ENCODE data around the gene KNG1.
"Not testable (repeated sequence)": the region's sequence is repeated elsewhere in the genome, so short reads cannot be mapped to it uniquely, and the experiment has no call there.

Gene KNG1

GRCh38 chr3:186705882-186706780 is 11.0 kb upstream of the KNG1 start:
- Histone ChIP-seq H3K4me1 (ENCODE audit: control insufficient read depth, insufficient read depth, low read length) (no peaks in the 10 kb centered on the region), H3K36me3 (ENCODE audit: control insufficient read depth, insufficient read depth, low read length) (no peaks in the 10 kb centered on the region), H3K9me3 (ENCODE audit: control insufficient read depth, low read length) (no peaks in the 10 kb centered on the region), H3K4me3 (ENCODE audit: insufficient read depth, low read depth, low read length) (no peak overlapping the region), H3K27ac (ENCODE audit: insufficient read depth, low read depth, low read length, poor library complexity, severe bottlenecking) (no peak overlapping the region), H3K27me3 (ENCODE audit: control insufficient read depth, insufficient read depth, low read length, poor library complexity, severe bottlenecking) (no peaks in the 10 kb centered on the region)
- WGBS, 2 experiments: 93 to 94% methylated on average over 6 of the region's 6 CpGs

- no peak overlapping the region for H3K27ac ChIP-seq (ENCODE audit: insufficient read depth, low read depth, low read length, poor library complexity, severe bottlenecking)
- H3K27me3 ChIP-seq (ENCODE audit: control insufficient read depth, insufficient read depth, low read length, poor library complexity, severe bottlenecking): no peaks in the 10 kb centered on the region
- no peak overlapping the region for H3K4me3 ChIP-seq (ENCODE audit: insufficient read depth, low read depth, low read length)
- 89 to 92% methylated on average over 6 of the region's 6 CpGs for WGBS, 2 experiments
- H3K4me1 ChIP-seq (ENCODE audit: control insufficient read depth, insufficient read depth, low read length): no peaks in the 10 kb centered on the region
- no peaks in the 10 kb centered on the region for H3K9me3 ChIP-seq (ENCODE audit: control insufficient read depth, low read length)
- no peaks in the 10 kb centered on the region for H3K36me3 ChIP-seq (ENCODE audit: control insufficient read depth, insufficient read depth, low read length)
Measured at GRCh38 chr3:186708983-186709679, 8.0 kb upstream of the KNG1 start.

- not testable (repeated sequence) for H3K27ac ChIP-seq (ENCODE audit: insufficient read depth, low read depth, low read length, poor library complexity, severe bottlenecking); H3K4me1 ChIP-seq (ENCODE audit: control insufficient read depth, insufficient read depth, low read length); H3K9me3 ChIP-seq (ENCODE audit: control insufficient read depth, low read length); H3K36me3 ChIP-seq (ENCODE audit: control insufficient read depth, insufficient read depth, low read length); H3K4me3 ChIP-seq (ENCODE audit: insufficient read depth, low read depth, low read length); H3K27me3 ChIP-seq (ENCODE audit: control insufficient read depth, insufficient read depth, low read length, poor library complexity, severe bottlenecking)
- WGBS, 2 experiments: 60 to 63% methylated on average over 4 of the region's 4 CpGs
Measured at GRCh38 chr3:186710694-186711093, 6.5 kb upstream of the KNG1 start.

GRCh38 chr3:186713499-186713898 is 3.7 kb upstream of the KNG1 start:
- H3K9me3 ChIP-seq (ENCODE audit: control insufficient read depth, low read length): no peaks in the 10 kb centered on the region
- H3K27ac ChIP-seq (ENCODE audit: insufficient read depth, low read depth, low read length, poor library complexity, severe bottlenecking): no peak overlapping the region
- H3K27me3 ChIP-seq (ENCODE audit: control insufficient read depth, insufficient read depth, low read length, poor library complexity, severe bottlenecking): no peaks in the 10 kb centered on the region
- H3K4me3 ChIP-seq (ENCODE audit: insufficient read depth, low read depth, low read length): no peak overlapping the region
- H3K4me1 ChIP-seq (ENCODE audit: control insufficient read depth, insufficient read depth, low read length): no peaks in the 10 kb centered on the region
- 74 to 83% methylated on average over 4 of the region's 4 CpGs for WGBS, 2 experiments
- H3K36me3 ChIP-seq (ENCODE audit: control insufficient read depth, insufficient read depth, low read length): no peaks in the 10 kb centered on the region

- H3K27ac ChIP-seq (ENCODE audit: insufficient read depth, low read depth, low read length, poor library complexity, severe bottlenecking): no peak overlapping the region
- no peaks in the 10 kb centered on the region for H3K9me3 ChIP-seq (ENCODE audit: control insufficient read depth, low read length)
- H3K27me3 ChIP-seq (ENCODE audit: control insufficient read depth, insufficient read depth, low read length, poor library complexity, severe bottlenecking): no peaks in the 10 kb centered on the region
- WGBS, 2 experiments: 74 to 76% methylated on average over 7 of the region's 7 CpGs
- H3K4me1 ChIP-seq (ENCODE audit: control insufficient read depth, insufficient read depth, low read length): no peaks in the 10 kb centered on the region
- no peak overlapping the region for H3K4me3 ChIP-seq (ENCODE audit: insufficient read depth, low read depth, low read length)
- no peaks in the 10 kb centered on the region for H3K36me3 ChIP-seq (ENCODE audit: control insufficient read depth, insufficient read depth, low read length)
Measured at GRCh38 chr3:186719945-186720739, 3.0 kb downstream of the KNG1 start.

- Histone ChIP-seq H3K36me3 (ENCODE audit: control insufficient read depth, insufficient read depth, low read length) (no peaks in the 10 kb centered on the region), H3K27me3 (ENCODE audit: control insufficient read depth, insufficient read depth, low read length, poor library complexity, severe bottlenecking) (no peaks in the 10 kb centered on the region), H3K9me3 (ENCODE audit: control insufficient read depth, low read length) (no peaks in the 10 kb centered on the region), H3K27ac (ENCODE audit: insufficient read depth, low read depth, low read length, poor library complexity, severe bottlenecking) (no peak overlapping the region), H3K4me3 (ENCODE audit: insufficient read depth, low read depth, low read length) (no peak overlapping the region), H3K4me1 (ENCODE audit: control insufficient read depth, insufficient read depth, low read length) (no peaks in the 10 kb centered on the region)
- WGBS, 2 experiments: 64 to 65% methylated on average over 7 of the region's 7 CpGs
Measured at GRCh38 chr3:186722457-186722856, 5.3 kb downstream of the KNG1 start.

GRCh38 chr3:186724911-186725310 is 7.8 kb downstream of the KNG1 start:
- Histone ChIP-seq H3K4me3 (ENCODE audit: insufficient read depth, low read depth, low read length) (no peak overlapping the region), H3K36me3 (ENCODE audit: control insufficient read depth, insufficient read depth, low read length) (no peaks in the 10 kb centered on the region), H3K4me1 (ENCODE audit: control insufficient read depth, insufficient read depth, low read length) (no peaks in the 10 kb centered on the region), H3K27ac (ENCODE audit: insufficient read depth, low read depth, low read length, poor library complexity, severe bottlenecking) (no peak overlapping the region), H3K27me3 (ENCODE audit: control insufficient read depth, insufficient read depth, low read length, poor library complexity, severe bottlenecking) (no peaks in the 10 kb centered on the region), H3K9me3 (ENCODE audit: control insufficient read depth, low read length) (no peaks in the 10 kb centered on the region)
- WGBS, 2 experiments: 79 to 84% methylated on average over 12 of the region's 12 CpGs

- 87 to 93% methylated on average over 3 to 4 of the region's 4 CpGs for WGBS, 2 experiments
- Histone ChIP-seq H3K9me3 (ENCODE audit: control insufficient read depth, low read length) (no peaks in the 10 kb centered on the region), H3K36me3 (ENCODE audit: control insufficient read depth, insufficient read depth, low read length) (no peaks in the 10 kb centered on the region), H3K27ac (ENCODE audit: insufficient read depth, low read depth, low read length, poor library complexity, severe bottlenecking) (no peak overlapping the region), H3K27me3 (ENCODE audit: control insufficient read depth, insufficient read depth, low read length, poor library complexity, severe bottlenecking) (no peaks in the 10 kb centered on the region), H3K4me1 (ENCODE audit: control insufficient read depth, insufficient read depth, low read length) (no peaks in the 10 kb centered on the region), H3K4me3 (ENCODE audit: insufficient read depth, low read depth, low read length) (no peak overlapping the region)
Measured at GRCh38 chr3:186732169-186732766, 15.1 kb downstream of the KNG1 start.

- 92 to 94% methylated on average over 7 of the region's 7 CpGs for WGBS, 2 experiments
- H3K4me1 ChIP-seq (ENCODE audit: control insufficient read depth, insufficient read depth, low read length): no peaks in the 10 kb centered on the region
Measured at GRCh38 chr3:186742618-186743380, 25.6 kb downstream of the KNG1 start.

More at GRCh38 chr3:186742618-186743380, 25.6 kb downstream of the KNG1 start:
- Histone ChIP-seq H3K27ac (ENCODE audit: insufficient read depth, low read depth, low read length, poor library complexity, severe bottlenecking) (no peak overlapping the region), H3K4me3 (ENCODE audit: insufficient read depth, low read depth, low read length) (no peak overlapping the region), H3K36me3 (ENCODE audit: control insufficient read depth, insufficient read depth, low read length) (no peaks in the 10 kb centered on the region), H3K27me3 (ENCODE audit: control insufficient read depth, insufficient read depth, low read length, poor library complexity, severe bottlenecking) (no peaks in the 10 kb centered on the region), H3K9me3 (ENCODE audit: control insufficient read depth, low read length) (no peaks in the 10 kb centered on the region)

Data from ectodermal cell (in vitro differentiated cells).